ENCODE results near the gene SLCO3A1.

- TF ChIP-seq CTCF (conservative IDR thresholded peaks at IDR 0.05) (no peak), EZH2 (IDR thresholded peaks at IDR 0.05; ENCODE audit: low read depth) (no peak)
These were observed 36.6 kb upstream of the SLCO3A1 start for GRCh38 chr15:91816942-91817341.

Measured in PC-9 (cell line).